K562 (cell line): ENCODE results near the gene ABL1. TPM values are rescaled to one million over a fixed set of nuclear protein-coding genes. Genes with fewer than 3 reads are reported as not detected.
A peak's percentile ranks its signal among the peaks of the same experiment; 100 is the strongest.

ENCODE experiments used
- ATAC-seq: fragments of 200-7000 bp; cut with Tn5 transposase; 3 replicates; pipeline ENCODE4 v1.9.1; 2020; ENCODE audit warnings: moderate library complexity
- BruUV-seq: library from RNA; stranded (reverse); fragments of 400-500 nt; replicated peaks from 2 replicates; lab custom pipeline; 2021; lab: Mats Ljungman, UMichigan
- CTCF ChIA-PET: fragments of 300-600 bp; formaldehyde crosslinking; extraction: SDS; loops from one replicate; lab custom pipeline; 2021; ENCODE audit warnings: low intra/inter-chr PET ratio; lab: Yijun Ruan, JAX
- POLR2A ChIA-PET: fragments of 300-600, 350-650 bp; sonication (Branson Sonifier 250); formaldehyde crosslinking; extraction: SDS; loops from one replicate; lab custom pipeline; 2021; ENCODE audit warnings: antibody characterized with exemption, inconsistent platforms; lab: Yijun Ruan, JAX
- DNase-seq, 4 experiments: peaks; one replicate each; pipeline versions ENCODE4 v3.0.0 to v3.0.0-alpha.2; 2011 to 2018; ENCODE audit warnings: low spot score in 3 of 4, mixed read lengths in 3 of 4; ENCODE audit errors: extremely low read depth in 1 of 4
- FAIRE-seq: peaks from 2 replicates; lab custom pipeline; 2011; peaks lifted over from hg19 to GRCh38; lab: Jason Lieb, UNC
- H2AFZ ChIP-seq: 2 replicates; pipeline ENCODE4 v1.6.0; 2011; ENCODE audit warnings: low read depth, low read length, control low read depth, inconsistent platforms
- H3K27ac ChIP-seq: fragments of 200-600 bp; 3 replicates; pipeline ENCODE4 v1.8.0; 2011; ENCODE audit warnings: low read depth, mild to moderate bottlenecking, control low read depth, inconsistent platforms, low read length, moderate library complexity, mixed read lengths; ENCODE audit errors: extremely low read depth
- H3K27me3 ChIP-seq, 2 experiments: fragments of 300-600 bp in 1 of 2; 2 replicates in 1 of 2; 3 replicates in 1 of 2; pipeline versions ENCODE4 v1.6.0 to v1.8.0; 2011; ENCODE audit warnings: inconsistent platforms in 2 of 2, low read length in 2 of 2, mild to moderate bottlenecking in 1 of 2, mixed read lengths in 1 of 2, moderate library complexity in 1 of 2; ENCODE audit not compliant: control insufficient read depth in 2 of 2, insufficient read depth in 2 of 2
- H3K36me3 ChIP-seq: fragments of 300-600 bp; 3 replicates; pipeline ENCODE4 v1.8.0; 2011; ENCODE audit warnings: mild to moderate bottlenecking, low read length, inconsistent platforms; ENCODE audit not compliant: control insufficient read depth, insufficient read depth
- H3K4me1 ChIP-seq, 2 experiments: fragments of 200-600 bp in 1 of 2; replicated peaks in 1 of 2; 2 replicates in 1 of 2; 3 replicates in 1 of 2; pipeline versions ENCODE4 v1.5.1 to v1.8.0; 2011; ENCODE audit warnings: inconsistent platforms in 2 of 2, low read length in 2 of 2, mild to moderate bottlenecking in 1 of 2, mixed read lengths in 1 of 2, moderate library complexity in 1 of 2; ENCODE audit not compliant: control insufficient read depth in 2 of 2, insufficient read depth in 2 of 2
- H3K4me2 ChIP-seq: 2 replicates; pipeline ENCODE4 v1.6.1; 2011; ENCODE audit warnings: low read length, control low read depth, inconsistent platforms, mixed read lengths; ENCODE audit not compliant: insufficient read depth
- H3K4me3 ChIP-seq: fragments of 200-600 bp; sonication (generic), shearing (Covaris generic); 2 replicates; pipeline ENCODE4 v1.5.1; 2016; ENCODE audit warnings: control low read depth, inconsistent platforms
- H3K79me2 ChIP-seq: fragments of 200-600 bp; 3 replicates; pipeline ENCODE4 v1.8.0; 2011; ENCODE audit warnings: low read length, inconsistent platforms; ENCODE audit not compliant: control insufficient read depth, insufficient read depth
- H3K9ac ChIP-seq, 2 experiments: 2 replicates each; pipeline versions ENCODE4 v1.6.0 to v1.6.1; 2011; ENCODE audit warnings: low read depth in 2 of 2, low read length in 2 of 2, control low read depth in 1 of 2, inconsistent platforms in 1 of 2, mild to moderate bottlenecking in 1 of 2, mixed read lengths in 1 of 2; ENCODE audit not compliant: insufficient read depth in 1 of 2
- H3K9me1 ChIP-seq: one replicate; pipeline ENCODE4 v1.6.0; 2011; ENCODE audit warnings: inconsistent platforms, mild to moderate bottlenecking, low read length, moderate library complexity; ENCODE audit not compliant: control insufficient read depth, insufficient read depth
- H3K9me3 ChIP-seq: replicated peaks from 2 replicates; pipeline ENCODE4 v1.5.1; 2011; ENCODE audit warnings: low read depth, low read length, inconsistent platforms; ENCODE audit not compliant: control insufficient read depth, insufficient read depth
- H4K20me1 ChIP-seq: replicated peaks from 2 replicates; pipeline ENCODE4 v1.6.1; 2011; ENCODE audit warnings: low read length, inconsistent platforms, mixed read lengths; ENCODE audit not compliant: control insufficient read depth, insufficient read depth
- KAT2B ChIP-seq: IDR thresholded peaks from one replicate; pipeline ENCODE4 v1.6.1; 2012; ENCODE audit warnings: low read depth, mild to moderate bottlenecking, control low read depth, inconsistent platforms, low read length, moderate library complexity
- TBP ChIP-seq: optimal IDR thresholded peaks from 2 replicates; pipeline ENCODE3; 2011; ENCODE audit warnings: low read depth, low read length, improper control_type of control experiment
- ZNF436 ChIP-seq: fragments of 250-450, 450-650 bp; sonication (Bioruptor Pico); formaldehyde crosslinking; IDR thresholded peaks from 2 replicates; pipeline ENCODE4 v1.7.0; 2020; ENCODE audit warnings: mild to moderate bottlenecking
- ZNF75A ChIP-seq: fragments of 450-650 bp; formaldehyde crosslinking; IDR thresholded peaks from 2 replicates; pipeline ENCODE4 v1.4.0; 2020; ENCODE audit warnings: mild to moderate bottlenecking
- WGBS: fragments of 100-300 bp; shearing (Covaris generic); methylation state at CpG from one replicate; pipeline ENCODE4 v1.1.6; 2016; ENCODE audit warnings: low coverage, mixed read lengths; ENCODE audit not compliant: insufficient coverage; ENCODE audit errors: missing lambda C conversion rate; 5-methylcytosine and 5-hydroxymethylcytosine counted together
- in situ Hi-C: fragments of 300-500 bp; cut with MboI; formaldehyde crosslinking; loops from 4 replicates; pipeline ENCODE4 v1.15.0; 2018; ENCODE audit warnings: inconsistent platforms, mixed read lengths
- intact Hi-C: fragments of 100-400 bp; cut with micrococcal nuclease; formaldehyde crosslinking; loops from 2 replicates; pipeline ENCODE4 v1.14.2; 2022
- polyA plus RNA-seq, 8 experiments: library from polyadenylated mRNA; depleted of rRNA in 4 of 8; stranded (reverse) in 5 of 8; unstranded in 3 of 8; fragments of >200 nt; fragmentation: Nextera tagmentation in 2 of 8; fragmentation: Illumina TruSeq in 1 of 8; extraction: Ambion mirVana in 2 of 8; extraction: Trizol in 1 of 8; gene quantifications; 2 replicates each; pipeline versions ENCODE4 v1.2.1 to v1.2.3, GENCODE V29; 2011 to 2014; ENCODE audit warnings: inconsistent platforms in 1 of 8, missing spikeins in 1 of 8
- total RNA-seq, 7 experiments: library from RNA; depleted of rRNA in 6 of 7; stranded (reverse); fragments of >200 nt in 6 of 7; fragmentation: Illumina TruSeq in 2 of 7; extraction: Trizol in 2 of 7; gene quantifications; 2 replicates each; pipeline versions ENCODE4 v1.2.1 to v1.2.3, GENCODE V29; 2011 to 2021; ENCODE audit warnings: low replicate concordance in 1 of 7
- TF ChIP-seq, protein P1 (sequence below): sonication (generic); formaldehyde crosslinking; IDR thresholded peaks from 2 replicates; pipeline ENCODE4 v1.8.1; 2023; ENCODE audit warnings: mild to moderate bottlenecking, missing genetic modification reagents, moderate library complexity

ABL1 gene
- total and polyA plus RNA-seq, 9 of the 15 experiments (the other 6 are each of a cell fraction or from before 2014, with no cell fraction given), result 1.5 to 130 (median 37.8) TPM

DNA sequence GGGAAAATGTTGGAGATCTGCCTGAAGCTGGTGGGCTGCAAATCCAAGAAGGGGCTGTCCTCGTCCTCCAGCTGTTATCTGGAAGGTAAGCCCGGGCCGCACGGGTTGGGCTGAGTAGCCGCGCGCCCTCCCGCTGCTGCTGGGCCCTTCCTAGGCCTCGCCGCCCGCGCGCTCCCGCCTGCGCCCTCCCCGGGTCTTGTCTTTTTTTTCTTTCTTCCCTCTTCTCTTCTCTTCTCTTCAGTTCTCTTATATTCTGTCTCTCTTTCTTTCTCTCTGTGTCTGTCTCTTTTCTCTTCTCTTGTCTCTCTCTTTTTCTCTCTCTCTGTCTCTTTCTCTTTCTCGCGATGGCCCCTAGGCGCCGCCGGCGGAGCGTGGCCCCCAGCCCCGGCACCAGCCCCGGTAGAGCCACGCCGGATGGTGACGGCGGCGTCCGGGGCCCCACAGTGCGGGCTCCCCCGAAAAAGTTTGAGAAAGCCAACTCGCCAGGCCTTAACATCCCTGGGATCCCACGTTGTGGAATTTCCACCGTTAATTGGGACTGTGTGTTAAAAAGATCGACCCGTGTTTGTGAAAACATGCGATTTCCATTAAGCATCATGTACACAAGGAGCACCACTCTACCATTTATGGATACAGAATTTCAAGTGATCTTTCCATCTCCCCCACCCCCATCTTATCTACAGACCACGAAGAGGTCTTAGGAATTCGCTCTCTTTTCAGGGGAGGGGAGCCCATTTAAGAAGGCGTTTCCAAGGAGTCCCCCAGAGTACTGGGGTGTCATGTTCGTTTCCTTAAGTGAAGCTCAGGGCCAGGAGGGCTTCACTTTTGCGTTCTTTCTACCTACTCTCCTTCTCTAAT lies 616 bp downstream of the ABL1 start:
- ATAC-seq, result peak; percentile 57; the same call in 2 of the 3 replicates
- CTCF ChIA-PET, result no interaction called here
- Histone ChIP-seq H3K9ac (peak overlapping the region; percentile 6 to 46; a peak in 3 of 4 replicates), H4K20me1 (0 out of 2 replicates have a peak, but pooled peaks cover 3% of the 10 kb centered on the region), H3K27me3 (no peaks in the 10 kb centered on the region), H3K36me3 (peaks cover 19% of the 10 kb centered on the region; the same call in 2 of the 3 replicates), H3K4me3 (peak overlapping the region; percentile 17), H3K79me2 (no peaks in the 10 kb centered on the region), H3K4me2 (peak overlapping the region; percentile 43), H3K27ac (no peak overlapping the region), H3K9me1 (no peaks in the 10 kb centered on the region), H3K4me1 (peaks cover 0 to 11% of the 10 kb centered on the region in 2 experiments; a peak in 2 of 5 replicates), H2AFZ (no peak overlapping the region), H3K9me3 (no peaks in the 10 kb centered on the region)
- BruUV-seq, result TSS peak; percentile 19
- peak; percentile 78 to 83 (median 82) for DNase-seq
- intact Hi-C loops (no loop called here), in situ Hi-C loops (no loop called here)
- TF ChIP-seq ZNF75A (no peak), ZNF436 (CRISPR knock-in tag) (no peak), TBP (no peak), KAT2B (no peak)
- TF ChIP-seq, protein P1, sequence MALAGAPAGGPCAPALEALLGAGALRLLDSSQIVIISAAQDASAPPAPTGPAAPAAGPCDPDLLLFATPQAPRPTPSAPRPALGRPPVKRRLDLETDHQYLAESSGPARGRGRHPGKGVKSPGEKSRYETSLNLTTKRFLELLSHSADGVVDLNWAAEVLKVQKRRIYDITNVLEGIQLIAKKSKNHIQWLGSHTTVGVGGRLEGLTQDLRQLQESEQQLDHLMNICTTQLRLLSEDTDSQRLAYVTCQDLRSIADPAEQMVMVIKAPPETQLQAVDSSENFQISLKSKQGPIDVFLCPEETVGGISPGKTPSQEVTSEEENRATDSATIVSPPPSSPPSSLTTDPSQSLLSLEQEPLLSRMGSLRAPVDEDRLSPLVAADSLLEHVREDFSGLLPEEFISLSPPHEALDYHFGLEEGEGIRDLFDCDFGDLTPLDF (CRISPR knock-in tag), result no peak
- FAIRE-seq, result no peak
- POLR2A ChIA-PET, result interaction anchor here (0.6 to 10.2 kb wide), 15 partner anchors 7 to 1417 kb away, joined by 3 to 160 read pairs (median 6); no protein-coding TSS in a partner anchor
- 74% methylated on average over 44 of the region's 44 CpGs for whole genome bisulfite sequencing
